ENCODE results near the gene ZNF287. TPM values are rescaled to one million over a fixed set of nuclear protein-coding genes. Genes with fewer than 3 reads are reported as not detected.

The ZNF287 gene
- total RNA-seq, 1 experiment from 2014 or later, result 10.0 TPM

GRCh38 chr17:16569358-16569712, 331 bp upstream of the ZNF287 start:
- no peaks in the 10 kb centered on the region for H3K4me1 ChIP-seq (ENCODE audit: insufficient read depth, low read length, poor library complexity, severe bottlenecking)
- BruUV-seq (replicated peaks), result no TSS peak
- CTCF ChIA-PET, result no interaction called here
- intact Hi-C loops (cut with micrococcal nuclease; ENCODE audit: unreplicated experiment), result no loop called here
- no peak overlapping the region for H3K27ac ChIP-seq (ENCODE audit: low read depth, low read length, poor library complexity, severe bottlenecking)
- H3K4me3 ChIP-seq (ENCODE audit: low read depth, low read length, poor library complexity, severe bottlenecking), result peak overlapping the region; percentile 76
- no peaks in the 10 kb centered on the region for H3K27me3 ChIP-seq (replicated peaks; ENCODE audit: insufficient read depth, low read depth, low read length, poor library complexity)
- peaks cover 7% of the 10 kb centered on the region for H3K36me3 ChIP-seq (ENCODE audit: insufficient read depth, low read length, poor library complexity, severe bottlenecking)
- no peak for TF ChIP-seq CTCF (conservative IDR thresholded peaks at IDR 0.05; ENCODE audit: low read depth, low read length)
- no peak for TF ChIP-seq EZH2 (IDR thresholded peaks at IDR 0.05; ENCODE audit: borderline replicate concordance, low read depth, low read length, poor library complexity, severe bottlenecking)
- POLR2A ChIA-PET (ENCODE audit: low non-redundant PET), result no interaction called here
- DNase-seq (ENCODE audit: low spot score), result no peak
- no peaks in the 10 kb centered on the region for H3K9me3 ChIP-seq (ENCODE audit: low read depth, low read length, poor library complexity, severe bottlenecking)

- POLR2A ChIA-PET (ENCODE audit: low non-redundant PET), result no interaction called here
- Histone ChIP-seq H3K4me1 (ENCODE audit: insufficient read depth, low read length, poor library complexity, severe bottlenecking) (no peaks in the 10 kb centered on the region), H3K27me3 (replicated peaks; ENCODE audit: insufficient read depth, low read depth, low read length, poor library complexity) (no peaks in the 10 kb centered on the region), H3K36me3 (ENCODE audit: insufficient read depth, low read length, poor library complexity, severe bottlenecking) (peaks cover 27% of the 10 kb centered on the region), H3K27ac (ENCODE audit: low read depth, low read length, poor library complexity, severe bottlenecking) (no peak overlapping the region), H3K9me3 (ENCODE audit: low read depth, low read length, poor library complexity, severe bottlenecking) (peaks cover 84% of the 10 kb centered on the region), H3K4me3 (ENCODE audit: low read depth, low read length, poor library complexity, severe bottlenecking) (no peak overlapping the region)
- DNase-seq (ENCODE audit: low spot score), result no peak
- TF ChIP-seq EZH2 (IDR thresholded peaks at IDR 0.05; ENCODE audit: borderline replicate concordance, low read depth, low read length, poor library complexity, severe bottlenecking) (no peak), CTCF (conservative IDR thresholded peaks at IDR 0.05; ENCODE audit: low read depth, low read length) (no peak)
- intact Hi-C loops (cut with micrococcal nuclease; ENCODE audit: unreplicated experiment), result no loop called here
- no TSS peak for BruUV-seq (replicated peaks)
- CTCF ChIA-PET, result no interaction called here
These were observed 16.4 kb downstream of the ZNF287 start for GRCh38 chr17:16552637-16553045.

GRCh38 chr17:16551878-16552636, 16.9 kb downstream of the ZNF287 start:
- BruUV-seq (replicated peaks), result no TSS peak
- intact Hi-C loops (cut with micrococcal nuclease; ENCODE audit: unreplicated experiment), result no loop called here
- peaks cover 27% of the 10 kb centered on the region for H3K36me3 ChIP-seq (ENCODE audit: insufficient read depth, low read length, poor library complexity, severe bottlenecking)

More at GRCh38 chr17:16551878-16552636, 16.9 kb downstream of the ZNF287 start:
- CTCF ChIA-PET, result no interaction called here
- DNase-seq (ENCODE audit: low spot score), result no peak
- Histone ChIP-seq H3K4me3 (ENCODE audit: low read depth, low read length, poor library complexity, severe bottlenecking) (no peak overlapping the region), H3K27ac (ENCODE audit: low read depth, low read length, poor library complexity, severe bottlenecking) (no peak overlapping the region), H3K4me1 (ENCODE audit: insufficient read depth, low read length, poor library complexity, severe bottlenecking) (no peaks in the 10 kb centered on the region), H3K9me3 (ENCODE audit: low read depth, low read length, poor library complexity, severe bottlenecking) (peaks cover 78% of the 10 kb centered on the region), H3K27me3 (replicated peaks; ENCODE audit: insufficient read depth, low read depth, low read length, poor library complexity) (no peaks in the 10 kb centered on the region)
- POLR2A ChIA-PET (ENCODE audit: low non-redundant PET), result no interaction called here
- TF ChIP-seq CTCF (conservative IDR thresholded peaks at IDR 0.05; ENCODE audit: low read depth, low read length) (no peak), EZH2 (IDR thresholded peaks at IDR 0.05; ENCODE audit: borderline replicate concordance, low read depth, low read length, poor library complexity, severe bottlenecking) (no peak)

Measured in A673 (cell line).